Erythroblast (primary cell): Measurements from ENCODE around the gene LCN12.

Source experiments
- GATA1 ChIP-seq: IDR thresholded peaks from 2 replicates; pipeline ENCODE4 v1.6.1; 2011; ENCODE audit warnings: low read depth, mild to moderate bottlenecking, control low read depth, low read length, moderate library complexity
- POLR2A ChIP-seq: IDR thresholded peaks from 2 replicates; pipeline ENCODE4 v1.6.1; 2011; ENCODE audit warnings: mild to moderate bottlenecking, low read length

GRCh38 chr9:136961279-136962065, 9.4 kb downstream of the LCN12 start:
- no peak for TF ChIP-seq POLR2A
- TF ChIP-seq GATA1: no peak
